CD4-positive, alpha-beta T cell treated with Interleukin-15 for 4 hours (primary cell): ENCODE measurements around the gene NEURL4.

Experiments used
- DNase-seq: peaks from one replicate; pipeline ENCODE4 v3.0.0-alpha.2; 2020; ENCODE audit warnings: low spot score

Gene NEURL4

DNA sequence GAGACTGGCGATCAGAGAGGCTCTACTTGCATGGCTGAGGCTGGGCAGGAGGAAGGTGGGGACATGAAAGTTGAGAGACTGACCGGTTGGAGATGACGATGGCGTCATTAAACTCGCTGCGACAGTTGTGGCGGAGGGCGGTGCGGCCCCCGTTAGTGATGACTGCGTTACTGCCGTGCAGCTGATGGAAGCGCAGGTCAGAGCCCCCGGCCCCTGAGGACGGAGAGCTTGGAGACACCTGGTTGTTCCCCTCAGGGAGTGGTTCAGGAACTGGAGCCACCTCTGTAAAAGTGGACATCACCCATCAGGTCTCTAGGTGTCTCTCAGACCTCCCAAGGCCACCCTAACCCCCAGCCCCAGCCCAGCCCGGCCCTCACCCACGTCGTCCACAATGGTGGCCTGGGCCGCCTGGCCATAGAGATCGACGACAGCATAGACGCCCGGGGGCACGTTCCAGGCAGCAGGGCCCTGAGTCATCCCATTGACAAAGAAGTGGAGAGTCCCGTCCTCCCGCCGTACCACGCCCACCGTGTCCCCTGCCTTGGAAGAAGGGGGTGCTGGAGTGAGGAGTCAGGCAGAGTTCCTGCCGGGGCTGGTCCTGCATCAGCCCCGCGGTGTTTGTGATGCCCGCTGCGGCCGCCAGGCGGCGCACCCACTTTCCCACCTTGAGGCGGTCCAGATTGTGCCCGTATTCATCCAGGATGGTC lies 5.3 kb downstream of the NEURL4 start:
- DNase-seq: peak; percentile 66

DNA sequence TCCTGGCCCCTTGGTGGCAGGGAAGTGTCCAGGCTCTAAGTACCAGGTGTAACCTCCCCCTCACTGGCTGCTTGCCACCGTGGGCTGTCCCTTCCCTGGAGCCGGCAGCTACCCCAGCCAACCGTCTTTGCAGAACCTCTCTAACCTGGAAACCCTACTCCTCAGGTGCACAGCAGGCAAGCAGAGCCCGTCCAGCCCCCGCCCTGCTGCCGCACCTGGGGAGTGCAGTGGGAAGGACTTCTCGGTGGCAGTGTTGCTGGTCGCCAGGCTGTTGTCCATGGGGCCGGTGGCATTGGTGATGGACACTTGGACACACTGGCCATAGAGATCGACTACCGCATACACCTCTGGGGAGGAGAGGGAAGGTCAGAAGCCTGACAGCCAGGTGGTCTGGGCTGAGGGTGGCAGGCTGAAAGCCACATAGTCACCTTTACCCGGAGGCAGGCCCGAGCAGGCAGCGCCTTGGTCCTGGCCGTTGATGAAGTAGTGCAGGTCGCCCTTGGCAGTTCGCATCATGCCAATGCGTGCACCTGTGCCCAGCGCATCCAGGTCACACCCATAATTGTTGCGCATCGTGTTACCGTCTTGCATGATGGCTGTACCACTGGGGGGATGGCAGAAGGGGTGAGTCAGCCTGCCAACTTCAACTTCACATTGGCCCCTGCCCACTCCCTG lies 6.5 kb downstream of the NEURL4 start:
- DNase-seq: no peak

DNA sequence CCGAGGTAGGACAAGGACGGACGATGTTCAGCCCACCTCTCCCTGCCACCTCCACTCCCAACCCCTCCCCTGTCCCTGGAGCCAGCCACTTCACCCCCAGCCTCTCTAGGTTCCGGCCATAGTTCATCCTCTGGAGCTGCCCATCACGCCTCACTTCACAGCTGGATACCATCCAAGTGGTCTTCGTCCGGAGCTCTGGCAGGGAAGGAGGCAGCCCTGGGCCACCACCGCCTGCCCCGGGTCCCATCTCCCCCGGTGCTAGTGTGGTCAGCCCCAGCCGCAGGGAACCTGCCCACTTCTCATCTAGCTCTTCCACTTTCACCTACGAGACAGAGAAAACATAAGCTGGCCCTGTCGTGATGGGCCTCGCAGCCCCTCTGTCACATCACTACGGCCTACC lies 7.7 kb downstream of the NEURL4 start:
- no peak for DNase-seq

DNA sequence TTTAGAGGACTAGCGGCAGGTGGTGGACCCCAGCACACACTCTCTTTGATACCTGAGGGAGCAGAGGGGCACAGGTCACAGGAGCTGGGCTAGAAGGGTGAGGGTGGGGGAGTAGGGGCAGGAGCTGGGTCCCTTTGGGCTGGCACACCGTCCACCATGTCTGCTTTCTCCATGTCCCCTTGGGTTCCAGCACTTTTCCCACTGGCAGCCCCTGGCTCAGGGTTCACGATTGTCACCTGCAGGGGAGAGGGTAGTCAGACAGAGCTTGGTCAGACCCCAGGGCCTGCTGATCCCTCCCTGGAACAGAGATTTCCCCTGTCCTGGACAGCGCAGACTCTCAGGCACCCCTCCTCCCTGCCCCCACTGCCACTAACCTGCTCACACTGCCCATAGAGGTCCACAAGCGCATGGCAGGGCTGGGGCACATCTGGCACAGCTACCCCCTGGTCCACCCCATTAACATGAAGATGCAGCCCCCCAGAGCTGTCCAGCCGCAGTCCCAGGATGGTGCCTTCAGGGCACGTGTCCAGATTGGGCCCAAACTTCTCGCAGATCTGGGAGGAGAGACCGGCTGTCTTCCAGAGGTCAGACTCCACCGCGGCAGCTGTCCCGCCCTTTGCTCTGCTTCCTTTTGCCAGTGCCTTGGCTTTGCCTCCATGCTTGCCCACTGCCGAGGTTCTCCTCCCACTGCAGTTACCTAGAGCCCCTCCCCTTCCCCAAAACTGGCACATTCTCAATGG lies 10.8 kb downstream of the NEURL4 start:
- DNase-seq: no peak

DNA sequence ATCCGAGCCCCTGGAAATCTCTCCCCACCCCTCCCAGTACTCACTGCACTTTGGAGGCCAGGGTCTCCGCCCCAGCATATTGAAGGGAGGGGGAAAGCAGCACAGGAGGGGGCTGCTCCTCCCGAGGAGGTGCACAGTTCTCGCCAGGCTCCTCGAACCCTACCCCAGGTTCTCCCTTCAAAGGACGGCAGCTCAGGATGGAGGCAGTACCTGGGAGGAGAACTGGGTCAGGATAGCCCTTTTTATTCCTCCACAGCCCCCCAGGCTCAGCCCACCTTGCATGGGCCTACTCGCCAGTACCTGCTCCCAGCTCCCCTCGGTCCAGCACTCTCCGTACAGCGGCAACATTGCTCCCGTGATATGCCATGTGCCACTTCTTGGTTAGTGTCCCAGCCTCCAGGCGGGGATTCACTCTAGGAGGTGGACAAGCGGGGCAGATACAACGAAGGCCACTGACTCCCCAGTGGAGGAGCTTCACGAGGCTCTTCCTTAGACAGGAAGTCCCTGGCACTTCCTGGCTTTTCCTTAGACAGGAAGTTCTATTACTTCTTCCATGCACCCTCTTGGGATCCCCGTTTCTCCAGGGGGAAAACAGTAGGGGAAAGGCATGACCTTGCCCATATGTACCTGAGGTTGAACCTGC lies 11.9 kb downstream of the NEURL4 start:
- no peak for DNase-seq

DNA sequence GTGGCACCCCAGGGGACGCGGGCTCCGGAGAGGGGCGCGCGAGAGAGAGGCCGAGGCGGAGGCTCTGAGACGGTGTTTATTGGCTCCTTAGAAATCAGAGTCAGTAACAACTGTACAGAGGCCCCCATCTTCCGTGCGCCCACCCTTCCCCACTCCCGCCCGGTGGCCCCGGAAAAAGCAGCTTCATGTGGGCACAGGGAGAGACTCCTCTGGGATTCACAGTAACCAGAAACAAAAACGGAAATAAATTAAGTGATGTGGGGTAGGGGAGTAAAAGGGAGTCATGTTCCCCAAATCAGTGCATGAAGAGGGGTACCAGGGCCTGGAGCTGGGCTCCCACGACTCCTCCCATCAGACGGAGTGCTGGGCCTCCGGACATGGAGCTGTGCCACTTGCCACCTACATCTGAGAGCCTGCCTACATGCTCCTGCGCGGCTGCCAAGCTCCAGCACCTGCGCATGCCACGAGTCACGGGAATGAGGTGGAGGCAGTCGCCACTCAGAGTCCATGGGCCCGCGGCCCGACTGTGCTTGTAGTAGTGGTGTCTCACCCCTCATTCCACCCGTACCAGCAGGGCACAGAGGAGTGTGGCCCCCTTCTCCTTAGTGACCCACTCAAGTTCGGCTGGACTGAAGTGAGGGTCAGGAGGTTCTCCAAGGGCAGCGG lies 13.4 kb downstream of the NEURL4 start:
- DNase-seq: no peak

DNA sequence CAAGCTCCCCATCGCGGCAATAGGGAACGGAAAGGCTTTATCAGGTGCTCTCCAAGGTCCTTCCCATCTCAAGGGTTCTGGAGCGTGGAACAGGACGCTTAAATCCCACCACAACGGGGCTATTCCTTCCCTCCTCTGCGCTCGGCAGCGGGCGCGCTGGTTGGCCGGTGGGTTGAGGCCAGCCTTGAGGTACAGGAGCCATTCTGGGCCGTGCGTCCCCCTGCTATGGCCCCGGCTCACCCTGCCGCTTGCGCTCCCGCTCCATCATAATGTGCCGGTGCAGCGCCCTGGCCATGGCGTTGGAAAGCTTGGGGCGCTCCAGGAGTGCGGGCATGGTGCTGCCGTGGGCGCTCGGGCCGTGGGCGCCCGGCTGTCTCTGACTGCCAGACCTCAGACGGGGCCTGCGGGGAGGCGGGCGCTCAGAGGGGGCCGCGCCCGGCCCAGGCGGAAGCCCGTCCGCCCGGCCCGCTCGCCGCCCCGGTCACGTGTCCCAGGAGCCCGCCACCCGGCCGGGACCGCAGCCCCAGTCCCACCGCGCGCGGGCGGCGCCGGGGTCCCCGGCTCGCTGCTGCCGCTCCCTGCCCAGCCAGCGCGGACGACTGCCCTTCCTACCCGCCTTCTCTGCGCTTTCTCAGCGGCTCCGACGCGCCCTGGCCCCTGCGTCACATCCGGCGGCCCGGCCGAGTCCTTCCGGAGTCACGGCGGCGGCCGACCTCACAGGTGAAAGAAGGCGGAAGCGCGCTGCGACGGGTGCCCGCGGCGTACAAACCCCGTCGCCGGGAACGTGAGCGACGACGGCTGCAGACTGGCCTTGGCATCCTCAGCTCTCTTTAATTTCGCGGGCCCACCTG lies 14.2 kb downstream of the NEURL4 start, which contains the start of gene GPS2:
Gene GPS2 (minus strand): TSS at position 642 of the 851 bp plus-strand sequence. CDS start 308 bp downstream, at position 334.
- DNase-seq: peak; percentile 92

DNA sequence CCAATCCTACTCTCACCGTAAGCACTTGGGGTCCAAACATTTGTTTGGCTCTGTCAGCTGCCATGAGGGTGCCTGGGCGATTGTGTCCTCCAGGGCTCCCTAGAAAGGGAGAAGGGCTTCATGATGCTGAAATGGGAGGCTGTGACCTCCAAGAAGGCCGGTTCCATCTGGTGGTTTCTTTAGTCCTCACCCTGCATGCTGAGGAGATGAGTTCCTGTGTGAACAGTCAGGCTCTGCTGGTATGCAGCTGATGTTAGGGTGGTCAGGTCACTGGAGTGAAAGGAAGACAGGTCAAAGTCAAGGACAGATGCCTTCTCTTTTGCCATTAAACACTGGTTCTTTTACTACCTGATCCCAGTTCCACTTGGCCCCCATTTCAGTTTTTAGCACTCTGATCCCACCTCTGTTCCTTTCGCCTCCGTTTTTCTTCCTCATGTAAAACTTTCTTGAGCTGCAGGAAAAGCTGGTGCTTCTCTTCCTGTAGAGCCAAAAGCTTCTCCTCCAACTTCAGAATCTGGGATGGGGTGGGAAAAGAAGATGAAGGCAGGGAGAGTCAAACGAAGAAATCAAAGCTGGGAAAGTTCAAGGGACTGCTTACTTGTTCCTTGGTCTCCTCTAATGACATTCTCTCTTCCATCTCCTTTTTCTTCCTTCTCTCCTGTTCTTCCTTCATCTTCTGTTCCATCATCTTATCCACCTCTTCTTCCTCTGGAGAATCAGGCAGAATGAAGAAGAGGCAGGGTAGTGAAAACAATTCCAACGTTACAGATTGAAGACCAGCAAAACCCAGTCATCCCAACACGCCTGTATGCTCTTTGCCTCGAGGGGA lies 15.0 kb downstream of the NEURL4 start:
- no peak for DNase-seq

DNA sequence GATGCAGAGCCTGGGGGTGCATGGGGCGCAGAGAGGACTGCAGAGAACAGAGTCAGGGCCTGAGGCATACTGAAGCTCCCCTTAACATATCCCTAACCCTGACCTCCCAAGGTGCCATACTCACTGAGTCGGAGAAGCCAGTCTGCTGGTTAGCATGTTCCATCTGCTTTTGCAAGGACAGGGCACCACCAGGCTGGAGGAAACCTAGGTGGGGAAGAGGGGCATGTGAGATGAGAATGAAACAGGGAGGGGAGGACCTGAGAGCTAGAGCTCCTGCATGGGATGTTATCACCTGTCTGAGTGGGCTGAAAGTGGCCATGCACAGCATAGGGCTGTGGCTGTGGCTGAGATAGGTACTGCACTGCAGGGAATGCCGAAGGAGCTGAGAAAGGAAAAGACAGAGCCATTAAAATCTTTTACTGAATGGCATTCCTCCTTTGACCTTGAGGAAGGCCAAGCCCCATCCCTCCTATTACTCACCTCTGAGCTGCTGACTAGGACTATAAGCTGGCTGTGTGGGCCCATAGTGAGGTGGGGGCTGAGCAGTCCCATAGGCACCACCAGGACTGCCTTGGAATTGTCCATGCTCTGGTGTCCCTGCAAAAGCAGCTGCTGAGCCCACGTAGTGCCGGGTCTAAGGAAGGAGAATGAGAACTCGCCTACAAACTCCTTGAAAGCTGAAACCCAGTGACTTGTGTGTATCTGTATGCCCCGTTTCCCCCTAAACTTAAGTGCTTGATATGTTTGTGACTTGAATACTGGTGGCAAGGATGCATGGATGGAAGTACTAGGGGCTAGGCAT lies 15.8 kb downstream of the NEURL4 start:
- DNase-seq: no peak

DNA sequence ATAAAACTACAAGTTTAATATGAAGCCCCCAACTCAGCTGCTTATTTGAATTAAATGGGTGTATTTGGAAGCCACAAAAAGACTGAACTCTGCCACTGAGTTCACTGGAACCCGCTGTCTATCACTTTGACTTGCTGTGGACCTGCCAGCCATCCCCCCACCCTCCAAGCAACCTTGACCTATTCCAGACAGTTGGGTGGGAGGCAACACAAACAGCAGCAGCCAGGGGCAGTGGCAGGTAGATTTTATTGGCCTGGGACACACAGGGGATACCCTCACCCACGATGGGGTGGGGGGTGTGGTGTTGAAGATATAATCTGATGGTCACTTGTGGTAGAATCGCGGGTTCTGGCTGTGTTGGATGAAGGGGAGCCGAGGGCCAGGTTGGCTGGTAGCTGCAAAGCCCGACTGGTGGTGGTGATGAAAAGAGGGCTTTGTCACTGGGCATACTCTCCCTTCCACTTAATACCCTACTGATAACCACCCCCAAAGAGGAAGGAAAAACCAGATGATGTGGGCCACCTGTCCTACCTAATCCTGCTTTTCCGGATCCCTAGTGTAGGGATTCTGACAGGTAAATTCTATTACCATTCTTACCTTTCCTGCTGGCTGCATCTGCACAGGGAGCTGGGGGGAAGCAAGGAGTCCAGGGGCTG lies 16.6 kb downstream of the NEURL4 start:
- DNase-seq: no peak

DNA sequence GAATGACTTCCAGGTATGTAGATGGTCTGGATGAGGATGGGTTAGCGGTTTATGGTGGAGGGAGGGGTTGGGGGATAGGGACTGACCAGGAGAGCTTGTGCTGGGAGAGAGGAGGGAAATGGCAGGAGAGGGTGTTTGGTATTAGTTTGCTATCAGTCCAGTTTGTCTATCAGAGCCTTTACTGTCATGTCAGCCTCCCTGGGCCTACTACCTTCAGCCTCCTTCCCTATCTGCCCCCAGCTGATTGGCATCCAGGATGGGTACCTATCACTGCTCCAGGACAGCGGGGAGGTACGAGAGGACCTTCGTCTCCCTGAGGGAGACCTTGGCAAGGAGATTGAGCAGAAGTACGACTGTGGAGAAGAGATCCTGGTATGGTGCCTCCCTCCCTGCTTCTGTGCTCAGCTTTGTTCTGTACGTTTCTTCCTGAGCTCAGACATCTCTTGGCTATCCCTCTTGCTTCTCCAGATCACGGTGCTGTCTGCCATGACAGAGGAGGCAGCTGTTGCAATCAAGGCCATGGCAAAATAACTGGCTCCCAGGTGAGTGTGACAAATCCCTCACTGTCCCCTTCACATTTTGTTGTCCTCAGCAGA lies 17.9 kb downstream of the NEURL4 start:
- no peak for DNase-seq

DNA sequence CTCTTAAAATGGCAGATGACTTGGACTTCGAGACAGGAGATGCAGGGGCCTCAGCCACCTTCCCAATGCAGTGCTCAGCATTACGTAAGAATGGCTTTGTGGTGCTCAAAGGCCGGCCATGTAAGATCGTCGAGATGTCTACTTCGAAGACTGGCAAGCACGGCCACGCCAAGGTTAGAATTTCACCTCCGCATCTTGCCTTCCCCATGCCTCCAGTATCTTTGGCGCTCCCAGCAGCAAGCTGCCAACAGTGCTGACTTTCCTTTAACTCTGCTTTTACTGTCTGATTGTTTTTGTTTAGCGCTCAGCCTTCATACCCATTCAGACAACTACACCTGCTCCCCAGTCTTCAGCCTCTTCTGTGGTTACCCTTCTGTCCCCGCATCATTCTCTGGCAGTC lies 19.5 kb downstream of the NEURL4 start:
- no peak for DNase-seq

DNA sequence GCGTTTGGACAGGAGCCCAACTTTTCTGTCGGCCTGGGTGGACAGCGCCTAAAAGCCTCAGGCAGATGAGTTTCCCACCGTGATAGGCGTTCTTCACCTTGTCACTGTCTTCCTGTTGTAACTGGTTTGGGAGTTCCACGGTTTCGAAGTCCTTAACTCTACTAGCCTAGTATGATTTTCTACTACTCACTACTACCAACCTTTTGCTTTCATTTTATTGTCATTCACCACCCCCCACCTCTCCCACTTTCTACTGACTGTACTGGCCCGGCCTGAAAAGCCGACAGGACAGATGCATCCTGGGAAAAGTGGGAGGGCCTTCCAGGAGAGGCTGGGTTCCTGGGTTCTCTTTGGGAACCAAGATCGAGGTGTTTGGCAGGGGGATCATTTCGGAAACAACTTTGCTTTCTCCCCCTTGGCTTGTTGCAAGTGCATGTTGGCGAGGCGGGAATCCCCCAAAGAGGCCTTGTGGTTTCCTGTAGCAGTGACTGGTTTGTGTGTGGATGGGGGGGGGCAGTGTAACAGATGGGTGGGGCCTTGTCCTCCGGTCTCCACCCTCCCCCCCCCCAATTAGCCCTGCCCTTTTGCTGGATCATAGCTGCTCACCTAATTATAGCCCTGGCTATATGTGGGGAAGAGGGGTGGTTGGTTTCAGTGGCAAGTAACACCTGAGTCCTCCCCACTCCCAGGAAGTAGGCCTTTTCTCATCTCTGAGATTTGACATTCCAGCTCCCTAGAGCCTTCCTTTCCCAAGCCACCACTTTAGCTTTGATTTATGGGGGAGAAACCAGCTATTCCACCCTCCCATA lies 20.3 kb downstream of the NEURL4 start:
- DNase-seq: peak; percentile 90

DNA sequence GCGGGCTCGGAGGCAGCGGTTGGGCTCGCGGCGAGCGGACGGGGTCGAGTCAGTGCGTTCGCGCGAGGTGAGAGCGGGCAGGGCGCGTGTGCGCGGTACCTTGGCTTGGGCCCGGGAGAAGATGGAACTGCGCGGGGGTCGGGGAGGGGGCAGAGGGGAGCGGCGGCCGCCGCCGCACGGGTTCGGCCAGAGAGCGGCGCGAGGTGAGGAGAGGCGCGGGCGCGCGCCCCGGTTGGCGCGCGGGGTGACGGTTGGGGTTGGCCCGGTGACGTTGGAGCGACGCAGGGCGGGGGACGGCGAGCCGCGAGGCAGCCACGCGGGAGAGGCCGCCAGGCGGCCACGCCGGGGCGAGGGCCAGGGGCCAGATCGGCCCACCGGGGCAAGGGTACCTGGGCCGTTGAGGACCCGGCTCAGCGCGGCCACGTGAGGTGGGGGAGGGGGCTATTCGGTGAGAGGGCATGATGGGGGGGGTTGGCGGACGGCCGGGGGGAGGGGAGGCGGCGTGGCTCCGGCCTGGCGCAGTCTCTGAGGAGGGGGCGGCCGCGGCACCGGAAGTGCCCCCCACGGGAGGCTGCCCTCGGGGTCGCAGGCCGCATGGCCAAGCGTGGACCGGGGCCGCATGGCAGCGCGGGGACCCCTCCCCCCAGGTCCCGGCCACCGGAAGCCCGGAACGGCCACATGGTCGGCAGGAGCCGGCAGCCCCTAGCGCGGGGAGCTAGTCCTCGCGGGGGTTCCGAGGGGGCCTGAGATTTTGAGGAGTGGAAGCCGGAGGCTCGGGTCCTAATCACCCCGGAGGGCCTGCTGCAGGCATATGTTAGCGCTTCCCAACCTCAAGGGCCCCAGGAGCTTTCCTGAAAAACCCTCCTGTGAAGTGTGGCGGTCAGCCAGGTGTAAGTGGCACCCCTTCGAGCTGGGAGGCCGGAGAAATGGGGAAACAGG lies 21.2 kb downstream of the NEURL4 start:
- peak; percentile 39 for DNase-seq

DNA sequence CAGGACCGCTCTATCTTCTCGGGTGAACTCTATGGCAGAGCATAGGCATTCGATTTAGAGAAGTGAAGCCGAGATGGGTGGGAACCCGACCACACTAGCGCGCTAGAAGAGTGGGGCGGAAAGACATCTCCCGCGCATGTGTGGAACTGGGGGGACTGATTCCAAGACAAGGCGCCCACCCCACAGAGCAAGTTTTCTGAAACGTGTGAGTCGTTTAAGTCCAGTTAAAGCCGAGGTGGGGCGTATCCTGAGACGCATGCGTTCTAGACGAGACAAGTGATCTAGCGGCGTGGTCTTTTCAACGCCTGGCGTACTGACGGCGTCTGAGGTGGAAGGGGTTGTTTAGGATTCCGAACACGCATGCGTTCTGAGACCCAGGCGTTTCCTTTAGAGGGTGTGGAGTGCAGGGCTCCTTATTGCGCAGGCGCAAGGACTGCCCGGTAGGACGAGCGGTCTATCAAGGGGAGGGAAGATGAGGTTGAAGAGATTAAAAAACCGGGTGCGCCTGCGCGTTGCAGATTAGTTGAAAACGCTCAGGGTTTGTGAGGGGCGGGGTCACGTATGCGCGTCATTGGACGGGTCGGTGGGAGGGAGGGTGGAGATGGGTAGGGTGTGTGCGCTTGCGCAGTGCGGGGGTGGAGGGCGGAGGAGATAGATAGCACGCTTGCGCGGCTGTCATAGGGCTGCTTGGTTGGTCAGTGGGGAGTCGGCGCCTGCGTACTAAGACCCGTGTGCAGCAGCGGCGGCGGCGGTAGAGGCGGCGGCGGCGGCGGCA lies 22.0 kb downstream of the NEURL4 start, which contains the start of gene EIF5A:
Gene EIF5A (plus strand): TSS at position 718 of the 775 bp plus-strand sequence. CDS start 2,008 bp downstream, outside the sequence.
- DNase-seq: peak; percentile 100
